A673 (cell line): ENCODE results near the gene PPARA.

Experiments
- EZH2 ChIP-seq: fragments of 200-600 bp; sonication (generic); IDR thresholded peaks from 2 replicates; pipeline ENCODE4 v1.6.1; 2017; ENCODE audit warnings: borderline replicate concordance, low read depth, mild to moderate bottlenecking, mixed read lengths, antibody characterized with exemption, low read length; ENCODE audit not compliant: poor library complexity, severe bottlenecking
- TF ChIP-seq, protein P1 (sequence below): fragments of 300-800, 200-600 bp; sonication (generic); conservative IDR thresholded peaks from 2 replicates; pipeline ENCODE4 v1.5.1; 2017; ENCODE audit warnings: low read depth, mild to moderate bottlenecking, antibody characterized with exemption, low read length, moderate library complexity, mixed read lengths

DNA sequence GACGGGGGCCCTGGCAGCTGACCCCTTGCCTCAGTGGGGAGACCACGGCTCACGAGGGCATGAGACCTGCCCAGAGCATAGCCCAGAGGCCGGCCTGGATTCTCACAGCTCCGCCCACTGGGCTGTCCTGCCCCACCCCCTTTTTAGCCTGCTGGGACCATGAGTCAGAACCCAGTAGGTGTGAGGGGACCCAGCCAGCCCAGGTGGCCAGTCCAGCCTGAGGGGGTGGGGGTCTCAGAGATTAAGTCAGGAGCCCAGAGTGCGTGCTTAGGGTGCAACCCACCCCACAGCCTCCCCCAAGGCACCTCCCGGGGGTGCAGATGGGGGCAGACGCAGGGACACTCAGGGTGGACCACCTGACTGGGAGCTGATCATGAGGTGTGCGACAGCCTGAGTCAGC lies 40.1 kb upstream of the PPARA start:
- TF ChIP-seq, protein P1, sequence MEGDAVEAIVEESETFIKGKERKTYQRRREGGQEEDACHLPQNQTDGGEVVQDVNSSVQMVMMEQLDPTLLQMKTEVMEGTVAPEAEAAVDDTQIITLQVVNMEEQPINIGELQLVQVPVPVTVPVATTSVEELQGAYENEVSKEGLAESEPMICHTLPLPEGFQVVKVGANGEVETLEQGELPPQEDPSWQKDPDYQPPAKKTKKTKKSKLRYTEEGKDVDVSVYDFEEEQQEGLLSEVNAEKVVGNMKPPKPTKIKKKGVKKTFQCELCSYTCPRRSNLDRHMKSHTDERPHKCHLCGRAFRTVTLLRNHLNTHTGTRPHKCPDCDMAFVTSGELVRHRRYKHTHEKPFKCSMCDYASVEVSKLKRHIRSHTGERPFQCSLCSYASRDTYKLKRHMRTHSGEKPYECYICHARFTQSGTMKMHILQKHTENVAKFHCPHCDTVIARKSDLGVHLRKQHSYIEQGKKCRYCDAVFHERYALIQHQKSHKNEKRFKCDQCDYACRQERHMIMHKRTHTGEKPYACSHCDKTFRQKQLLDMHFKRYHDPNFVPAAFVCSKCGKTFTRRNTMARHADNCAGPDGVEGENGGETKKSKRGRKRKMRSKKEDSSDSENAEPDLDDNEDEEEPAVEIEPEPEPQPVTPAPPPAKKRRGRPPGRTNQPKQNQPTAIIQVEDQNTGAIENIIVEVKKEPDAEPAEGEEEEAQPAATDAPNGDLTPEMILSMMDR = no peak
- TF ChIP-seq EZH2 = no peak
